ENCODE data around the gene CEP41.

DNA sequence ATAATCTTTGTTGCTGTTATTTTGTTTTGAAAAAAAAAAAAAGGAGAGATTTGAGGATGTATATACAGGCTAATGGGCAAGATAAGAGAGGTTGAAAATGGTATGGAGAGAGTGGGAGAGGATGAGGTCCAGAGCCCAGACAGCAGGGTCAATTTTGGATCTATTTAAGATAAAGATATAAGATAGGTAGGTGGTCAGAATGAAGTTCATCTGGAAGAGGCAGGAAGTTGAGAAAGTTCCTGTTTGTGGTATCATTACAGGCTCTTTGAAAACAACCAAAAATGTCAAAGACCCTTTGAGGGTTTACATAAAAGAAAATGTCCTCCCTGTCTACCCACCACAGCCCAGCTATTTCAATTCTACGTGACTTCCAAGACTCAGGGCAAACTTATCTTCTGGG lies 7.5 kb downstream of the CEP41 start:
- TF ChIP-seq, protein P1, sequence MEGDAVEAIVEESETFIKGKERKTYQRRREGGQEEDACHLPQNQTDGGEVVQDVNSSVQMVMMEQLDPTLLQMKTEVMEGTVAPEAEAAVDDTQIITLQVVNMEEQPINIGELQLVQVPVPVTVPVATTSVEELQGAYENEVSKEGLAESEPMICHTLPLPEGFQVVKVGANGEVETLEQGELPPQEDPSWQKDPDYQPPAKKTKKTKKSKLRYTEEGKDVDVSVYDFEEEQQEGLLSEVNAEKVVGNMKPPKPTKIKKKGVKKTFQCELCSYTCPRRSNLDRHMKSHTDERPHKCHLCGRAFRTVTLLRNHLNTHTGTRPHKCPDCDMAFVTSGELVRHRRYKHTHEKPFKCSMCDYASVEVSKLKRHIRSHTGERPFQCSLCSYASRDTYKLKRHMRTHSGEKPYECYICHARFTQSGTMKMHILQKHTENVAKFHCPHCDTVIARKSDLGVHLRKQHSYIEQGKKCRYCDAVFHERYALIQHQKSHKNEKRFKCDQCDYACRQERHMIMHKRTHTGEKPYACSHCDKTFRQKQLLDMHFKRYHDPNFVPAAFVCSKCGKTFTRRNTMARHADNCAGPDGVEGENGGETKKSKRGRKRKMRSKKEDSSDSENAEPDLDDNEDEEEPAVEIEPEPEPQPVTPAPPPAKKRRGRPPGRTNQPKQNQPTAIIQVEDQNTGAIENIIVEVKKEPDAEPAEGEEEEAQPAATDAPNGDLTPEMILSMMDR (IDR thresholded peaks at IDR 0.05) = no peak
- TF ChIP-seq POLR2A (IDR thresholded peaks at IDR 0.05) = no peak
